Thyroid gland (tissue), 4 donors: Measurements from ENCODE around the gene DPY19L2. TPM values are rescaled to one million over a fixed set of nuclear protein-coding genes. Genes with fewer than 3 reads are reported as not detected.
"Not testable (repeated sequence)": the region's sequence is repeated elsewhere in the genome, so short reads cannot be mapped to it uniquely, and the experiment has no call there.

Experiments used
- DNase-seq, 2 donors: peaks; one replicate each; pipeline ENCODE4 v3.0.0-alpha.2; 2019
- H3K27ac ChIP-seq, 3 donors: fragments of 200-600 bp; sonication (generic); 1 replicate in 2 of 3; 2 replicates in 1 of 3; pipeline ENCODE4 v1.5.1; 2016 to 2019; ENCODE audit warnings: mild to moderate bottlenecking in 1 of 3, moderate library complexity in 1 of 3
- H3K27me3 ChIP-seq: fragments of 200-600 bp; sonication (generic); one replicate; pipeline ENCODE4 v1.5.1; 2019
- H3K36me3 ChIP-seq, 2 donors: fragments of 200-600 bp; sonication (generic); one replicate each; pipeline ENCODE4 v1.5.1; 2016 to 2019
- H3K4me1 ChIP-seq, 2 donors: fragments of 200-600 bp; sonication (generic); one replicate each; pipeline ENCODE4 v1.5.1; 2017 to 2019
- H3K4me3 ChIP-seq, 3 donors: fragments of 200-600 bp; sonication (generic); replicated peaks in 1 of 3; 1 replicate in 2 of 3; 2 replicates in 1 of 3; pipeline ENCODE4 v1.5.1; 2016; ENCODE audit warnings: mild to moderate bottlenecking in 1 of 3
- H3K9me3 ChIP-seq: fragments of 200-600 bp; sonication (generic); one replicate; pipeline ENCODE4 v1.5.1; 2017
- CTCF ChIP-seq, 6 experiments: fragments of 200-600 bp in 3 of 6; fragments of 450-650 bp in 3 of 6; sonication (generic) in 3 of 6; IDR thresholded peaks; one replicate each; pipeline ENCODE4 v1.5.1; 2016 to 2019; ENCODE audit warnings: antibody characterized with exemption in 6 of 6, mild to moderate bottlenecking in 2 of 6, inconsistent platforms in 1 of 6, moderate library complexity in 1 of 6
- POLR2A ChIP-seq, 2 donors: fragments of 450-650 bp; IDR thresholded peaks; one replicate each; pipeline ENCODE4 v1.6.1; 2017; ENCODE audit warnings: antibody characterized with exemption in 2 of 2, mild to moderate bottlenecking in 2 of 2, moderate library complexity in 1 of 2
- WGBS, 2 donors: methylation state at CpG; one replicate each; pipeline ENCODE4 v1.1.5; 2017; 5-methylcytosine and 5-hydroxymethylcytosine counted together
- intact Hi-C: fragments of 100-400 bp; cut with DNase I; formaldehyde crosslinking; loops from one replicate; pipeline ENCODE4 v1.15.1; 2023
- total RNA-seq, 4 donors: library from RNA; depleted of rRNA; stranded (reverse); fragments of >200 nt; gene quantifications; one replicate each; pipeline ENCODE4 v1.2.3, GENCODE V29; 2016

The DPY19L2 gene
- total RNA-seq, 4 donors from 2014 or later = 32.2 to 93.0 (median 59.8) TPM

- DNase-seq = no peak
- TF ChIP-seq CTCF (IDR thresholded peaks at IDR 0.05) (no peak), POLR2A (IDR thresholded peaks at IDR 0.05) (no peak)
- 91 to 94% methylated on average over 3 of the region's 3 CpGs for WGBS, 2 donors
- intact Hi-C loops = no loop called here
- no peaks in the 10 kb centered on the region for H3K9me3 ChIP-seq
- no peaks in the 10 kb centered on the region for H3K36me3 ChIP-seq
- no peak overlapping the region for H3K27ac ChIP-seq
- no peak overlapping the region for H3K4me3 ChIP-seq
- H3K4me1 ChIP-seq = no peaks in the 10 kb centered on the region
- H3K27me3 ChIP-seq = no peaks in the 10 kb centered on the region
Observed at GRCh38 chr12:63706336-63706735, 38.0 kb upstream of the DPY19L2 start.

- H3K36me3 ChIP-seq, H3K27me3 ChIP-seq, H3K9me3 ChIP-seq, intact Hi-C loops, DNase-seq, H3K4me1 ChIP-seq, H3K4me3 ChIP-seq, H3K27ac ChIP-seq: not testable (repeated sequence)
- 88% methylated on average over 3 of the region's 3 CpGs for WGBS, 2 donors
Observed at GRCh38 chr12:63699678-63700382, 31.5 kb upstream of the DPY19L2 start.

GRCh38 chr12:63699011-63699410 lies 30.7 kb upstream of the DPY19L2 start:
- 50 to 60% methylated on average over 2 of the region's 2 CpGs for WGBS, 2 donors
- intact Hi-C loops = not testable (repeated sequence)

GRCh38 chr12:63690837-63691236 lies 22.5 kb upstream of the DPY19L2 start:
- H3K9me3 ChIP-seq, H3K27me3 ChIP-seq, H3K4me3 ChIP-seq, H3K4me1 ChIP-seq, H3K36me3 ChIP-seq, H3K27ac ChIP-seq, DNase-seq, intact Hi-C loops: not testable (repeated sequence)
- 85 to 86% methylated on average over 2 of the region's 2 CpGs for WGBS, 2 donors

More at GRCh38 chr12:63699011-63699410, 30.7 kb upstream of the DPY19L2 start:
- H3K27ac ChIP-seq, H3K4me3 ChIP-seq, H3K9me3 ChIP-seq, H3K27me3 ChIP-seq, H3K36me3 ChIP-seq, H3K4me1 ChIP-seq, DNase-seq: not testable (repeated sequence)

GRCh38 chr12:63689141-63689540 lies 20.8 kb upstream of the DPY19L2 start:
- DNase-seq, H3K4me1 ChIP-seq, H3K9me3 ChIP-seq, H3K27me3 ChIP-seq, H3K36me3 ChIP-seq, H3K27ac ChIP-seq, H3K4me3 ChIP-seq, intact Hi-C loops: not testable (repeated sequence)
- WGBS, 2 donors = 96 to 97% methylated on average over 1 of the region's 1 CpG

GRCh38 chr12:63686623-63687022 lies 18.3 kb upstream of the DPY19L2 start:
- H3K4me3 ChIP-seq, DNase-seq, H3K36me3 ChIP-seq, intact Hi-C loops, H3K9me3 ChIP-seq, H3K27ac ChIP-seq, H3K4me1 ChIP-seq, H3K27me3 ChIP-seq: not testable (repeated sequence)
- 95 to 100% methylated on average over 2 to 7 of the region's 29 CpGs for WGBS, 2 donors

GRCh38 chr12:63685789-63686188 lies 17.5 kb upstream of the DPY19L2 start:
- H3K36me3 ChIP-seq, DNase-seq, H3K27me3 ChIP-seq, intact Hi-C loops, H3K9me3 ChIP-seq, H3K4me3 ChIP-seq, H3K27ac ChIP-seq, H3K4me1 ChIP-seq: not testable (repeated sequence)
- WGBS, 2 donors = 77 to 92% methylated on average over 2 of the region's 2 CpGs

GRCh38 chr12:63682617-63683016 lies 14.3 kb upstream of the DPY19L2 start:
- H3K36me3 ChIP-seq, H3K27me3 ChIP-seq, intact Hi-C loops, H3K4me3 ChIP-seq, H3K9me3 ChIP-seq, H3K4me1 ChIP-seq, H3K27ac ChIP-seq, DNase-seq: not testable (repeated sequence)
- 90 to 94% methylated on average over 2 of the region's 2 CpGs for WGBS, 2 donors

GRCh38 chr12:63680758-63681157 lies 12.5 kb upstream of the DPY19L2 start:
- H3K27ac ChIP-seq, H3K36me3 ChIP-seq, intact Hi-C loops, H3K9me3 ChIP-seq, H3K4me3 ChIP-seq, DNase-seq, H3K4me1 ChIP-seq, H3K27me3 ChIP-seq: not testable (repeated sequence)
